A549 treated with CORT108297 at 1 μM for 4 hours (cell line): Measurements from ENCODE around the gene NXPH4. TPM values are rescaled to one million over a fixed set of nuclear protein-coding genes. Genes with fewer than 3 reads are reported as not detected.

Source experiments
- total RNA-seq: library from RNA; stranded (reverse); fragments of 200-300 nt; extraction: Qiagen RNA extraction; gene quantifications from 5 replicates; pipeline ENCODE4 v1.2.3, GENCODE V29; 2022

NXPH4 gene
- 4.1 to 6.2 TPM (median 5.4 TPM) in 5 replicates for total RNA-seq

DNA sequence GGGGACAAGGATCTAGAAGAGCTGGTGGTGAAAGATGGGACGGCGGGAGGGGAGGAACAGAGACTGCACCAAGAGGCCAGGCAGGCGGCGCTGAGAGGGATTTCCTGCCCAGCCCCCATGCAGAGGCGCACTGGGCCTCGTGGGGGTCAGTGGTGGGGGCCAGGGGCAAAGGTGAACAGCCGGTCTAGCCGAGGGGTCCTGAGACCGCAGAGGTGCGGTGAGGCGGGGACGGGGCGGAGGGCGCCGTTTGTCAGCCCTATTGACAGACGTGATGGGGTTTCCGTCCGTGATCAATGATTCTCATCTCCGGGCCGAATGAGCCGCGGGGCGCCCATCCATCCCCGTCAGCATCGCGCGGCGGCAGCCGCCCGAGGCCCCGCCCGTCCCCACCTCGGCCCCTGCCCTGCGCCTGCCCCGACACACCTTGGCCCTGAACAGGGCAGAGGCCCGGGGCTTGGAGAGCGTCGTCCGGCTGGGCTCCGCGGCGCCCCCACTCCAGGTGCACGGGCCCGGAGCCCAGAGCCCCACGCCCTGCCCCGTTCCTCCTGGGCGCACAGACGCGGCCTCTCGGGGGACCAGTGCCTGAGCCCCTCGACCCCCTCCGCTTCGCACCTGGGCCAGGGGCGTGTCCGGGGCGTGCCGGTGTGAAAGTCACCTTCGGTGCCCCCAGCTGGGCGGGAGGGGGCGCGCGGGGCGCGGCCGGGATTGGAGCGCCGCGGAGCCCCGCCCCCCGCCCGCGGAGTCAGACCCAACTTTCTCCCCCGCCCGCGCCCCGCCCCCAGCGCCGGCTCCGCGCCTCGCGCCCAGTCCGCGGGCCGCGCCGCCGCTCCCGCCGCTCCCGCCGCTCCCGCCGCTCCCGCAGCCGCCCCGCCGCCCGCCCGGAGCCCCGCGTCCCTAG is at the start of gene NXPH4:
TSS of gene NXPH4 (plus strand) at position 781 of the 898 bp plus-strand sequence. CDS start 176 bp downstream, outside the sequence.

GRCh38 chr12:57229634-57230380 is 13.2 kb downstream of the NXPH4 start, which contains the start of gene SHMT2:
TSS of gene SHMT2 (plus strand) at chr12:57229711. CDS start at chr12:57229779, 68 bp downstream.

GRCh38 chr12:57250956-57251355 is 34.4 kb downstream of the NXPH4 start, which contains the start of gene STAC3:
TSS of gene STAC3 (minus strand) at chr12:57251187. CDS start at chr12:57249636, 1,551 bp downstream.

Other genes starting within 250 kb of the NXPH4 start
- gene ZBTB39, start 210.2 kb upstream of the NXPH4 start, total RNA-seq: 4.0 to 6.0 TPM (median 5.1 TPM) in 5 replicates
- gene TAC3, start 200.3 kb upstream of the NXPH4 start, total RNA-seq: 0.11 to 0.20 TPM (median 0.13 TPM) in 3 of 5 replicates, not detected in the others
- gene MYO1A, start 166.7 kb upstream of the NXPH4 start, total RNA-seq: 0.09 to 0.41 TPM (median 0.22 TPM) in 5 replicates
- 14.5 to 17.2 TPM (median 17.0 TPM) in 5 replicates for gene NEMP1, start 138.0 kb upstream of the NXPH4 start, total RNA-seq
- 12.4 to 21.4 TPM (median 19.1 TPM) in 5 replicates for gene NAB2, start 127.7 kb upstream of the NXPH4 start, total RNA-seq
- gene STAT6, start 105.4 kb upstream of the NXPH4 start, total RNA-seq: 42.7 to 55.1 TPM (median 54.2 TPM) in 5 replicates
- 15.9 to 22.7 TPM (median 18.3 TPM) in 5 replicates for gene LRP1, start 88.3 kb upstream of the NXPH4 start, total RNA-seq
- not detected in 5 replicates for gene LRP1-AS, start 69.2 kb upstream of the NXPH4 start, total RNA-seq
- gene SHMT2, start 12.9 kb downstream of the NXPH4 start, total RNA-seq: 123 to 141 TPM (median 136 TPM) in 5 replicates
- 0.33 to 0.47 TPM (median 0.42 TPM) in 5 replicates for gene STAC3, start 34.4 kb downstream of the NXPH4 start, total RNA-seq
- 9.1 to 11.3 TPM (median 10.0 TPM) in 5 replicates for gene R3HDM2, start 214.2 kb downstream of the NXPH4 start, total RNA-seq
- 0.05 to 0.08 TPM in 2 of 5 replicates, not detected in the others for gene INHBC, start 218.0 kb downstream of the NXPH4 start, total RNA-seq
- gene INHBE, start 238.5 kb downstream of the NXPH4 start, total RNA-seq: 0.08 to 0.16 TPM (median 0.10 TPM) in 4 of 5 replicates, not detected in the other
- 7.4 to 12.6 TPM (median 10.1 TPM) in 5 replicates for gene GLI1, start 243.0 kb downstream of the NXPH4 start, total RNA-seq